ENCODE measurements around the gene ZNF891. TPM values are rescaled to one million over a fixed set of nuclear protein-coding genes. Genes with fewer than 3 reads are reported as not detected.

The ZNF891 gene
- total and polyA plus RNA-seq, 2 of the 8 experiments (the other 6 are each of a cell fraction or from before 2014, with no cell fraction given) = 1.3 to 3.1 TPM

DNA sequence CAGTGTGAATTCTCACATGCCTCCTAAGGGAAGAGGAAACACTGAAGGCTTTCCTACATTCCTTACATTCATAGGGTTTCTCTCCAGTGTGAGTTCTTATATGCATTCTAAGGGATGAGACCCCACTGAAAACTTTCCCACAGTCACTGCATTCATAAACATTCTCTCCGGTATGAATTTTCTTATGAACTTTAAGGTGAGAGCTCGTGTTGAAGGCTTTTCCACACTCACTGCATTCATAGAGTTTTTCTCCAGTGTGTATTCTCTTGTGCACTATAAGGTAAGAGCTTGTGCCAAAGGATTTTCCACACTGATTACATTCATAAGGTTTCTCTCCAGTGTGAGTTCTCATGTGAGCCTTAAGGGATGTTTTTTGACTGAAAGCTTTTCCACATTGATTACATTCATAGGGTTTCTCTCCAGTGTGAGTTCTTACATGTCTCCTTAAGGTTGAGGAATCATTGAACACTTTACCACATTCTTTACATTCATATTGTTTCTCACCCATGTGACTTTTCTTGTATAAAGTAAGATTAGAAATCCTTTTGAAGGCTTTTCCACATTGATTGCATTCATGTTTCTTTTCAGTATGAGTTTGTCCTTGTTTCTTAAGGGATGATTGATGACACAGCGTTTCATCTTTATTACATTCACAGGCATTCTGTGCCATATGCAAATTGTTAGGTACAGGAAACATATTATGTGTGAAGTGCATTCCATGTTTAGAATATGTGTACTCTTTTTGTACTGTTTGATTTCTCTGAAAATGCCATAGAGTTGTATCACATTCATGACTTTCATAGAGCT, 9.5 kb downstream of the ZNF891 start:
- Histone ChIP-seq H3K27me3 (replicated peaks in 1 of 4; ENCODE audit: control insufficient read depth in 3 of 4, extremely low read depth in 1 of 4, insufficient read depth in 3 of 4, low read length in 3 of 4) (no peaks in the 10 kb centered on the region), H2BK5ac (ENCODE audit: low read depth, low read length) (no peak overlapping the region), H3K79me2 (ENCODE audit: control insufficient read depth in 1 of 2, insufficient read depth in 2 of 2, low read length in 2 of 2) (peaks cover 0 to 16% of the 10 kb centered on the region in 2 experiments; a peak in 2 of 4 replicates), H3K4me1 (replicated peaks in 1 of 4; ENCODE audit: control insufficient read depth in 3 of 4, insufficient read depth in 4 of 4, low read length in 3 of 4) (no peaks in the 10 kb centered on the region), H2AK5ac (ENCODE audit: low read depth, low read length) (no peak overlapping the region), H4K20me1 (replicated peaks in 1 of 2; ENCODE audit: control insufficient read depth in 1 of 2, insufficient read depth in 2 of 2, low read length in 2 of 2) (no peaks in the 10 kb centered on the region), H3K9me3 (ENCODE audit: insufficient read depth in 2 of 2, low read depth in 1 of 2, low read length in 1 of 2) (peaks cover 89 to 91% of the 10 kb centered on the region in 2 experiments), H3K23me2 (ENCODE audit: low read depth, low read length) (no peaks in the 10 kb centered on the region), H2BK12ac (ENCODE audit: low read depth, low read length) (no peak overlapping the region), H3K23ac (ENCODE audit: insufficient read length) (no peak overlapping the region), H2AFZ (ENCODE audit: low read length) (no peak overlapping the region), H3K9ac (replicated peaks in 1 of 4; ENCODE audit: extremely low read depth in 1 of 4, low read depth in 3 of 4, low read length in 3 of 4) (no peak overlapping the region), H3K18ac (ENCODE audit: extremely low read depth, low read length) (no peak overlapping the region), H4K91ac (replicated peaks; ENCODE audit: insufficient read length, low read length) (no peak overlapping the region), H3K4ac (replicated peaks; ENCODE audit: insufficient read length, low read depth, low read length) (no peak overlapping the region), H3K27ac (ENCODE audit: low read depth, low read length) (no peak overlapping the region), H3K56ac (replicated peaks; ENCODE audit: insufficient read length, low read depth, low read length) (no peak overlapping the region), H4K8ac (ENCODE audit: extremely low read depth, insufficient read depth, low read length) (peak overlapping the region; percentile 66; the same call in 1 of the 2 replicates), H3K4me2 (ENCODE audit: insufficient read depth in 1 of 2, low read depth in 2 of 2, low read length in 2 of 2) (no peak overlapping the region), H2BK15ac (ENCODE audit: low read length) (no peak overlapping the region), H3K79me1 (ENCODE audit: low read depth, low read length) (peaks cover 2% of the 10 kb centered on the region; the same call in 1 of the 2 replicates), H3K36me3 (ENCODE audit: control insufficient read depth in 2 of 4, insufficient read depth in 4 of 4, low read length in 3 of 4) (peaks cover 6 to 90% (median 53%) of the 10 kb centered on the region in 4 experiments), H2BK120ac (replicated peaks; ENCODE audit: low read depth, low read length) (no peak overlapping the region), H4K5ac (ENCODE audit: insufficient read length, low read depth, low read length) (no peak overlapping the region), H3K14ac (ENCODE audit: insufficient read length) (no peak overlapping the region), H2BK20ac (ENCODE audit: low read length) (no peak overlapping the region), H3K4me3 (ENCODE audit: extremely low read depth in 1 of 4, insufficient read depth in 2 of 4, low read depth in 3 of 4, low read length in 4 of 4) (no peak overlapping the region)
- 91% methylated on average over 3 of the region's 3 CpGs; no CpG with 5 or more reads in 1 of the 2 experiments for WGBS, 2 experiments (ENCODE audit: extremely low coverage in 1 of 2, insufficient coverage in 1 of 2, insufficient read length in 1 of 2, insufficient replicate concordance in 2 of 2, low coverage in 1 of 2, low lambda C conversion rate in 2 of 2, missing lambda C conversion rate in 1 of 2)
- no peak for TF ChIP-seq SRF (IDR thresholded peaks at IDR 0.05; ENCODE audit: low read depth, low read length)
- TF ChIP-seq GABPA (IDR thresholded peaks at IDR 0.05; ENCODE audit: borderline replicate concordance, insufficient read depth, low read length) = no peak
- TF ChIP-seq, protein P1, sequence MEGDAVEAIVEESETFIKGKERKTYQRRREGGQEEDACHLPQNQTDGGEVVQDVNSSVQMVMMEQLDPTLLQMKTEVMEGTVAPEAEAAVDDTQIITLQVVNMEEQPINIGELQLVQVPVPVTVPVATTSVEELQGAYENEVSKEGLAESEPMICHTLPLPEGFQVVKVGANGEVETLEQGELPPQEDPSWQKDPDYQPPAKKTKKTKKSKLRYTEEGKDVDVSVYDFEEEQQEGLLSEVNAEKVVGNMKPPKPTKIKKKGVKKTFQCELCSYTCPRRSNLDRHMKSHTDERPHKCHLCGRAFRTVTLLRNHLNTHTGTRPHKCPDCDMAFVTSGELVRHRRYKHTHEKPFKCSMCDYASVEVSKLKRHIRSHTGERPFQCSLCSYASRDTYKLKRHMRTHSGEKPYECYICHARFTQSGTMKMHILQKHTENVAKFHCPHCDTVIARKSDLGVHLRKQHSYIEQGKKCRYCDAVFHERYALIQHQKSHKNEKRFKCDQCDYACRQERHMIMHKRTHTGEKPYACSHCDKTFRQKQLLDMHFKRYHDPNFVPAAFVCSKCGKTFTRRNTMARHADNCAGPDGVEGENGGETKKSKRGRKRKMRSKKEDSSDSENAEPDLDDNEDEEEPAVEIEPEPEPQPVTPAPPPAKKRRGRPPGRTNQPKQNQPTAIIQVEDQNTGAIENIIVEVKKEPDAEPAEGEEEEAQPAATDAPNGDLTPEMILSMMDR (IDR thresholded peaks at IDR 0.05; ENCODE audit: control extremely low read depth in 1 of 3, insufficient read depth in 1 of 3, low read depth in 1 of 3, low read length in 3 of 3) = no peak
- TF ChIP-seq FOSL1 (IDR thresholded peaks at IDR 0.05; ENCODE audit: insufficient read depth, low read depth, low read length) = no peak
- peak; percentile 98 for TF ChIP-seq ZNF274 (IDR thresholded peaks at IDR 0.05; ENCODE audit: borderline replicate concordance, extremely low read depth, low read length)
- no peak for TF ChIP-seq POLR2A (IDR thresholded peaks at IDR 0.05; ENCODE audit: control extremely low read depth in 1 of 2, low read depth in 2 of 2, low read length in 2 of 2)
- ChIA-PET CTCF (ENCODE audit: partially characterized antibody) (interaction anchor here (0.6 kb wide), 1 partner anchor 23 kb away, joined by 3 read pairs; no protein-coding TSS in a partner anchor), POLR2A (ENCODE audit: partially characterized antibody) (interaction anchor here (1.0 kb wide), 2 partner anchors 9 to 41 kb away, joined by 3 to 4 read pairs; partner anchors contain the start of gene ZNF891)
- no peak for DNase-seq (ENCODE audit: low read depth in 1 of 2, low spot score in 2 of 2)
- no peak for FAIRE-seq
